DMS114 treated with DMSO at 0.1 percent for 48 hours (cell line): Measurements from ENCODE around the gene SERPINA10.

Source experiments
- DNase-seq: peaks from one replicate; lab custom pipeline; 2025; ENCODE audit not compliant: unreplicated experiment; lab: John Stamatoyannopoulos, UW

The SERPINA10 gene

GRCh38 chr14:94292872-94293577 lies at the start of gene SERPINA10:
Gene SERPINA10, minus strand, starts transcription at chr14:94293268. Its CDS starts 2,675 bp downstream, at chr14:94290593.
- DNase-seq, result no peak

GRCh38 chr14:94342334-94342934 lies 49.4 kb upstream of the SERPINA10 start:
- DNase-seq, result no peak

GRCh38 chr14:94341656-94342333 lies 48.7 kb upstream of the SERPINA10 start:
- DNase-seq, result no peak

- no peak for DNase-seq
Measured at GRCh38 chr14:94340533-94340932, 47.5 kb upstream of the SERPINA10 start.

- no peak for DNase-seq
Measured at GRCh38 chr14:94338023-94338422, 45.0 kb upstream of the SERPINA10 start.

- no peak for DNase-seq
Measured at GRCh38 chr14:94337274-94337673, 44.2 kb upstream of the SERPINA10 start.

- DNase-seq, result no peak
Measured at GRCh38 chr14:94334872-94335271, 41.8 kb upstream of the SERPINA10 start.

GRCh38 chr14:94332587-94332986 lies 39.5 kb upstream of the SERPINA10 start:
- no peak for DNase-seq

- DNase-seq, result no peak
Measured at GRCh38 chr14:94332063-94332583, 39.1 kb upstream of the SERPINA10 start.

GRCh38 chr14:94331462-94331861 lies 38.4 kb upstream of the SERPINA10 start:
- no peak for DNase-seq

- DNase-seq, result no peak
Measured at GRCh38 chr14:94330857-94331256, 37.8 kb upstream of the SERPINA10 start.

- DNase-seq, result no peak
Measured at GRCh38 chr14:94330432-94330831, 37.4 kb upstream of the SERPINA10 start.

GRCh38 chr14:94329857-94330256 lies 36.8 kb upstream of the SERPINA10 start:
- no peak for DNase-seq

GRCh38 chr14:94328196-94328595 lies 35.1 kb upstream of the SERPINA10 start:
- DNase-seq, result no peak

- no peak for DNase-seq
Measured at GRCh38 chr14:94322648-94323570, 29.8 kb upstream of the SERPINA10 start, which contains the start of gene SERPINA6. Gene SERPINA6, minus strand, starts transcription at chr14:94323336. Its CDS starts 8,688 bp downstream, at chr14:94314648.

- DNase-seq, result no peak
Measured at GRCh38 chr14:94321421-94322271, 28.6 kb upstream of the SERPINA10 start.

GRCh38 chr14:94320243-94320642 lies 27.2 kb upstream of the SERPINA10 start:
- DNase-seq, result no peak

GRCh38 chr14:94317259-94317658 lies 24.2 kb upstream of the SERPINA10 start:
- no peak for DNase-seq

- DNase-seq, result no peak
Measured at GRCh38 chr14:94316692-94317091, 23.6 kb upstream of the SERPINA10 start.

GRCh38 chr14:94314890-94315289 lies 21.8 kb upstream of the SERPINA10 start:
- no peak for DNase-seq
